CD4-positive, alpha-beta memory T cell (primary cell): Measurements from ENCODE around the gene WDR31. TPM values are rescaled to one million over a fixed set of nuclear protein-coding genes. Genes with fewer than 3 reads are reported as not detected.

Experiments
- CTCF ChIA-PET: fragments of 350-600 bp; sonication (Branson Sonifier 250); formaldehyde crosslinking; loops from one replicate; lab custom pipeline; 2021; ENCODE audit warnings: inconsistent platforms; ENCODE audit not compliant: partially characterized antibody; lab: Charles Lee
- POLR2A ChIA-PET: fragments of 350-600 bp; sonication (Branson Sonifier 250); formaldehyde crosslinking; loops from one replicate; lab custom pipeline; 2021; ENCODE audit not compliant: partially characterized antibody; lab: Charles Lee
- DNase-seq, 5 donors: peaks; one replicate each; pipeline versions ENCODE4 v3.0.0 to v3.0.0-alpha.2; 2020 to 2022; ENCODE audit warnings: mixed read lengths in 1 of 5
- H3K27ac ChIP-seq: one replicate; pipeline ENCODE4 v1.7.0; 2013; ENCODE audit warnings: low read depth, low read length
- H3K27me3 ChIP-seq: 2 replicates; pipeline ENCODE4 v1.7.0; 2013; ENCODE audit warnings: mild to moderate bottlenecking, low read length, moderate library complexity; ENCODE audit not compliant: insufficient read depth
- H3K36me3 ChIP-seq: 2 replicates; pipeline ENCODE4 v1.7.0; 2013; ENCODE audit warnings: mild to moderate bottlenecking, low read length, moderate library complexity; ENCODE audit not compliant: insufficient read depth
- H3K4me1 ChIP-seq: 2 replicates; pipeline ENCODE4 v1.7.0; 2013; ENCODE audit warnings: mild to moderate bottlenecking, low read length, moderate library complexity; ENCODE audit not compliant: insufficient read depth
- H3K4me3 ChIP-seq, 2 donors: one replicate each; pipeline ENCODE4 v1.7.0; 2013; ENCODE audit warnings: low read length in 2 of 2, mild to moderate bottlenecking in 1 of 2
- H3K9me3 ChIP-seq, 2 donors: one replicate each; pipeline ENCODE4 v1.7.0; 2013; ENCODE audit warnings: low read length in 2 of 2, control low read depth in 1 of 2; ENCODE audit not compliant: control insufficient read depth in 1 of 2
- H3K27ac Mint-ChIP-seq, 7 donors: one replicate each; pipeline ENCODE4 v1.8.0; 2020 to 2021; ENCODE audit warnings: mixed read lengths in 7 of 7, mild to moderate bottlenecking in 6 of 7, inconsistent platforms in 3 of 7, moderate library complexity in 3 of 7
- H3K27me3 Mint-ChIP-seq, 2 donors: one replicate each; pipeline ENCODE4 v1.8.0; 2020 to 2021; ENCODE audit warnings: mixed read lengths in 2 of 2
- H3K36me3 Mint-ChIP-seq, 2 donors: one replicate each; pipeline ENCODE4 v1.8.0; 2020 to 2021; ENCODE audit warnings: mixed read lengths in 2 of 2, inconsistent platforms in 1 of 2, mild to moderate bottlenecking in 1 of 2
- H3K4me1 Mint-ChIP-seq, 4 donors: one replicate each; pipeline ENCODE4 v1.8.0; 2020 to 2021; ENCODE audit warnings: mixed read lengths in 4 of 4, mild to moderate bottlenecking in 1 of 4
- H3K4me3 Mint-ChIP-seq, 8 donors: one replicate each; pipeline ENCODE4 v1.8.0; 2020 to 2021; ENCODE audit warnings: mixed read lengths in 8 of 8, mild to moderate bottlenecking in 7 of 8, moderate library complexity in 6 of 8, inconsistent platforms in 3 of 8
- H3K9me3 Mint-ChIP-seq, 8 donors: one replicate each; pipeline ENCODE4 v1.8.0; 2020 to 2021; ENCODE audit warnings: mixed read lengths in 8 of 8, mild to moderate bottlenecking in 5 of 8, inconsistent platforms in 3 of 8, moderate library complexity in 1 of 8
- intact Hi-C: fragments of 100-400 bp; cut with micrococcal nuclease; formaldehyde crosslinking; loops from one replicate; pipeline ENCODE4 v1.15.1; 2023
- polyA plus RNA-seq, 2 donors: library from polyadenylated mRNA; unstranded; fragments of 300-500 nt; fragmentation: Illumina TruSeq; gene quantifications; one replicate each; pipeline ENCODE4 v1.2.3, GENCODE V29; 2021
- total RNA-seq, 2 experiments: library from RNA; stranded (reverse); gene quantifications; one replicate each; pipeline ENCODE4 v1.2.3, GENCODE V29; 2021

Gene WDR31
- under 1 TPM; 0.33 to 0.67 TPM for total RNA-seq
- under 1 TPM in 1 of 2 donors, not detected in 1; 0.89 TPM for polyA plus RNA-seq

- Mint-ChIP-seq H3K4me1 (peaks cover 7 to 23% (median 15%) of the 10 kb centered on the region in 4 donors), H3K4me3 (peak within 1 kb of the TSS; percentile 82 to 92 (median 87)), H3K9me3 (no peaks in the 10 kb centered on the region), H3K27ac (peak within 1 kb of the TSS in 6 of 7 donors; percentile 51 to 73 (median 56)), H3K27me3 (peaks cover 1 to 4% of the 10 kb centered on the region in 2 donors), H3K36me3 (no peaks in the 10 kb centered on the region)
- Histone ChIP-seq H3K4me3 (peak within 1 kb of the TSS; percentile 8 to 79), H3K9me3 (no peaks in the 10 kb centered on the region), H3K36me3 (no peaks in the 10 kb centered on the region), H3K27ac (peak within 1 kb of the TSS; percentile 28), H3K4me1 (peaks cover 10% of the 10 kb centered on the region), H3K27me3 (no peaks in the 10 kb centered on the region)
- DNase-seq, result peak; percentile 61 to 78 (median 75)
- CTCF ChIA-PET, result interaction anchor here (1.0 to 2.3 kb wide), 10 partner anchors 10 to 317 kb away, joined by 3 to 21 read pairs (median 4); partner anchors contain the start of genes ALAD, BSPRY, CDC26 and HDHD3
- intact Hi-C loops, result loop anchor here (1.0 kb wide), 5 partner anchors 36 to 1709 kb away; partner anchors contain the start of genes ALAD, C9orf43, CDC26 and DNAJC25
- POLR2A ChIA-PET, result interaction anchor here (0.6 to 2.9 kb wide), 9 partner anchors 9 to 242 kb away, joined by 3 to 16 read pairs (median 6); partner anchors contain the start of genes ALAD, BSPRY, C9orf43 and CDC26
Measured at GRCh38 chr9:113340011-113340699, at the start of gene WDR31. Gene WDR31 (minus strand): TSS chr9:113340275. CDS start chr9:113332022, 8,253 bp downstream.

DNA sequence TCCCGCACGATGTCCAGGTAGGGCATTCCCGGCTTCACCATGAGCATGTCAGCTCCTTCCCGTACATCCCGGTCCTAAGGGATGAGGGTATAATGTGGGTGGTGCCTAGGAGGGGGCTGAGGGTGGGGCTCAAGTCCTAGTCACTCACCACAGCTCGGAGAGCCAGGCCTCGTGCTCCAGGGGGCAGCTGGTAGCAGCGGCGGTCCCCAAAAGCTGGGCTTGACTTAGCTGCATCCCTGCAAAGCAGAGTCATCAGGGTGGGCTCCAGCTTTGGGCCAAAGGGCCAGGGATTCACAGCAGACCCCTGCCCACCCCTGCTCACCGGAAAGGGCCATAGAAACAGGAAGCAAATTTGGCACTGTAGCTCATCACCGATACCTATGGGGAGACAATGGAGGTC, 49.4 kb upstream of the WDR31 start:
- no peaks in the 10 kb centered on the region for H3K4me1 ChIP-seq
- H3K27ac Mint-ChIP-seq, result peak overlapping the region in 1 of 7 donors; percentile 25
- intact Hi-C loops, result no loop called here
- H3K9me3 Mint-ChIP-seq, result no peaks in the 10 kb centered on the region
- H3K4me1 Mint-ChIP-seq, result no peaks in the 10 kb centered on the region
- H3K36me3 Mint-ChIP-seq, result peaks cover 31 to 53% of the 10 kb centered on the region in 2 donors
- no peaks in the 10 kb centered on the region for H3K27me3 Mint-ChIP-seq
- no peak overlapping the region for H3K4me3 ChIP-seq
- H3K36me3 ChIP-seq, result peaks cover 39% of the 10 kb centered on the region
- H3K4me3 Mint-ChIP-seq, result no peak overlapping the region
- no peaks in the 10 kb centered on the region for H3K9me3 ChIP-seq
- H3K27me3 ChIP-seq, result no peaks in the 10 kb centered on the region
- POLR2A ChIA-PET, result no interaction called here
- DNase-seq, result no peak
- CTCF ChIA-PET, result interaction anchor here (1.7 kb wide), 1 partner anchor 11 kb away, joined by 9 read pairs; the partner anchor contains the start of gene ALAD
- no peak overlapping the region for H3K27ac ChIP-seq

DNA sequence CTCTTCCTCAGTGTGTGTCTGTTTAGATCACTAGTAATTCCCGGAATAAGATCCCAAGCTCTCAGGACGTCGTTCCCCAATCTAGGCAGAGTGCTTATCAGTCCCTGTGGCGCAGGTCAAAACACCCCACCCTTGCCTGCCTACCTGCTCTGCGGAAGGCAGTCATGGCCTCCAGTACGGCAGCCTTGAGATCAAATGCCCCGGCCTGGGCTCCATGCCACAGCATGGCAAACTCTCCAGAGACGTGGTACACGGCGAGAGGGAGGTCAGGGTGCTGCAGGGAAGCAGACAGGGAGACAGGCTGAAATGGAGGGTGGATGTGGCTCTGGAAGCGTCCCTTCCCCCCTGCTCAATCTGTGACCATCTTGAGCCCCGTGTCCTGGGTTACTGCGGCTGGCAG, 48.8 kb upstream of the WDR31 start:
- POLR2A ChIA-PET, result interaction anchor here (0.6 kb wide), 1 partner anchor 18 kb away, joined by 3 read pairs; no protein-coding TSS in a partner anchor

DNA sequence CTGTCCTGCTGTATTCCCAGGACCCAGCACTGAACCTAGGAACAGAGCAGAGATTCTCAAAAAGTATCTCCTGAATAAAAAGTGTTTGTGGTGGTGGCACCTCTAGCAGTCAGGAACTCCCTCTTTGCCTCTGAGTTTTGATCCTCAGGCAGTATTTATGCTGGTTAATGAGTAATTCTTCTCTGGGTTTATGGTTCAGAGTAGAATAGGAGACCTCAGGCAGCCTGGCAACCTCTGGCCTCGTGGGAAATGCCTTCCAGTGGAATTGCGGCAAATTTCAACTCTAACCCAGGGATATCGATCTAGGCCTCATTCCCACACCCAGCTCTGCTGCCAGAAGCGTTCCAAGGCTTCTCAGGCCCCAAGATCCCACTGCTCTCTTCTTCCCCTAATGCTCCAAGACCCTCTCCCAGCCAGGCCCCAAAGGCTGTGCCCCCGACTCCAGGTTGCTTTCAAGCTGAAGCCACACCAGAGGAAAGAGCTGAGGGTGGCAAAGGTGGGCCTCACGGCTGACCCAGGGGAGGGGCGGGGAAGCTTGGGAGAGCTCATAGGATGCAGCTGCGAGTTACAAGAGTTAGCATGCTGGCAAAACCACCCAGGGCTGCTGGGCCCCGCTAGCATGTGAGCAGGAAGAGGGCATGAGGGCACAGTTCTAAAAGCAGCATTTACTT, 47.6 kb upstream of the WDR31 start:
- no peak overlapping the region for H3K4me3 Mint-ChIP-seq
- Histone ChIP-seq H3K4me3 (no peak overlapping the region), H3K4me1 (no peaks in the 10 kb centered on the region), H3K27ac (no peak overlapping the region), H3K36me3 (peaks cover 39% of the 10 kb centered on the region), H3K9me3 (no peaks in the 10 kb centered on the region), H3K27me3 (no peaks in the 10 kb centered on the region)
- intact Hi-C loops, result no loop called here
- POLR2A ChIA-PET, result interaction anchor here (1.8 kb wide), 1 partner anchor 11 kb away, joined by 9 read pairs; the partner anchor contains the start of gene HDHD3
- no peaks in the 10 kb centered on the region for H3K4me1 Mint-ChIP-seq
- H3K27ac Mint-ChIP-seq, result peak overlapping the region in 1 of 7 donors; percentile 29
- peaks cover 25 to 45% of the 10 kb centered on the region in 2 donors for H3K36me3 Mint-ChIP-seq
- CTCF ChIA-PET, result interaction anchor here (1.5 to 1.9 kb wide), 2 partner anchors 13 to 114 kb away, joined by 4 to 6 read pairs; partner anchors contain the start of gene ALAD
- no peaks in the 10 kb centered on the region for H3K27me3 Mint-ChIP-seq
- DNase-seq, result no peak
- no peaks in the 10 kb centered on the region for H3K9me3 Mint-ChIP-seq

More for the DNA sequence above, 48.8 kb upstream of the WDR31 start:
- no peaks in the 10 kb centered on the region for H3K9me3 ChIP-seq
- Mint-ChIP-seq H3K36me3 (peaks cover 31 to 53% of the 10 kb centered on the region in 2 donors), H3K4me3 (no peak overlapping the region), H3K27ac (no peak overlapping the region), H3K9me3 (no peaks in the 10 kb centered on the region), H3K4me1 (no peaks in the 10 kb centered on the region), H3K27me3 (no peaks in the 10 kb centered on the region)
- H3K27me3 ChIP-seq, result no peaks in the 10 kb centered on the region
- no peaks in the 10 kb centered on the region for H3K4me1 ChIP-seq
- DNase-seq, result no peak
- H3K36me3 ChIP-seq, result peaks cover 39% of the 10 kb centered on the region
- intact Hi-C loops, result no loop called here
- CTCF ChIA-PET, result interaction anchor here (1.5 kb wide), 1 partner anchor 12 kb away, joined by 4 read pairs; the partner anchor contains the start of gene ALAD
- H3K4me3 ChIP-seq, result no peak overlapping the region
- H3K27ac ChIP-seq, result no peak overlapping the region

- ChIA-PET POLR2A (interaction anchor here (1.8 kb wide), 1 partner anchor 10 kb away, joined by 9 read pairs; the partner anchor contains the start of gene HDHD3), CTCF (interaction anchor here (1.3 to 1.9 kb wide), 4 partner anchors 14 to 114 kb away, joined by 3 to 6 read pairs (median 4); no protein-coding TSS in a partner anchor)
- H3K27ac Mint-ChIP-seq, result peak overlapping the region in 1 of 7 donors; percentile 55
Measured at GRCh38 chr9:113386571-113387393, 46.7 kb upstream of the WDR31 start.

GRCh38 chr9:113381909-113382411, 41.9 kb upstream of the WDR31 start:
- H3K4me1 Mint-ChIP-seq, result peaks cover 4 to 7% (median 4%) of the 10 kb centered on the region in 4 donors
- H3K4me3 Mint-ChIP-seq, result no peak overlapping the region
- peaks cover 3% of the 10 kb centered on the region for H3K36me3 ChIP-seq
- no peak overlapping the region for H3K4me3 ChIP-seq
- H3K27me3 Mint-ChIP-seq, result no peaks in the 10 kb centered on the region
- ChIA-PET CTCF (no interaction called here), POLR2A (no interaction called here)
- H3K27ac Mint-ChIP-seq, result peak overlapping the region in 1 of 7 donors; percentile 30
- peaks cover 5 to 7% of the 10 kb centered on the region in 2 donors for H3K36me3 Mint-ChIP-seq
- H3K9me3 Mint-ChIP-seq, result no peaks in the 10 kb centered on the region
- no peak overlapping the region for H3K27ac ChIP-seq
- intact Hi-C loops, result no loop called here
- peaks cover 3% of the 10 kb centered on the region for H3K4me1 ChIP-seq
- H3K9me3 ChIP-seq, result no peaks in the 10 kb centered on the region
- H3K27me3 ChIP-seq, result no peaks in the 10 kb centered on the region
- DNase-seq, result no peak

More at GRCh38 chr9:113386571-113387393, 46.7 kb upstream of the WDR31 start:
- no peak overlapping the region for H3K27ac ChIP-seq
- Mint-ChIP-seq H3K4me3 (no peak overlapping the region), H3K4me1 (no peaks in the 10 kb centered on the region), H3K36me3 (peaks cover 25 to 38% of the 10 kb centered on the region in 2 donors), H3K27me3 (no peaks in the 10 kb centered on the region), H3K9me3 (no peaks in the 10 kb centered on the region)
- H3K36me3 ChIP-seq, result peaks cover 39% of the 10 kb centered on the region
- no peaks in the 10 kb centered on the region for H3K27me3 ChIP-seq
- intact Hi-C loops, result no loop called here
- H3K4me1 ChIP-seq, result no peaks in the 10 kb centered on the region
- no peaks in the 10 kb centered on the region for H3K9me3 ChIP-seq
- H3K4me3 ChIP-seq, result no peak overlapping the region
- no peak for DNase-seq
